DND-41 (cell line): ENCODE data around the gene HDDC2.

Experiments used
- ATAC-seq: fragments of 200-7000 bp; cut with Tn5 transposase; 3 replicates; pipeline ENCODE4 v1.9.1; 2021; ENCODE audit warnings: low read depth; ENCODE audit not compliant: insufficient read depth
- DNase-seq: peaks from one replicate; pipeline ENCODE4 v3.0.0-alpha.2; 2020
- H2AFZ ChIP-seq: 2 replicates; pipeline ENCODE4 v1.6.0; 2012; ENCODE audit warnings: low read depth, low read length
- H3K27ac ChIP-seq: 2 replicates; pipeline ENCODE4 v1.5.1; 2012; ENCODE audit warnings: low read length, inconsistent platforms
- H3K27me3 ChIP-seq: fragments of 200-600 bp; sonication (generic); 2 replicates; pipeline ENCODE4 v1.6.0; 2012; ENCODE audit warnings: low read length, mild to moderate bottlenecking, inconsistent platforms; ENCODE audit not compliant: insufficient read depth, poor library complexity
- H3K36me3 ChIP-seq: 2 replicates; pipeline ENCODE4 v1.5.1; 2012; ENCODE audit warnings: low read length, inconsistent platforms; ENCODE audit not compliant: insufficient read depth
- H3K4me1 ChIP-seq: 2 replicates; pipeline ENCODE4 v1.5.1; 2012; ENCODE audit warnings: mild to moderate bottlenecking, low read length; ENCODE audit not compliant: insufficient read depth
- H3K4me2 ChIP-seq: 2 replicates; pipeline ENCODE4 v1.6.0; 2012; ENCODE audit warnings: mild to moderate bottlenecking, moderate library complexity, low read length, inconsistent platforms; ENCODE audit not compliant: insufficient read depth
- H3K4me3 ChIP-seq, 2 experiments: fragments of 200-600 bp in 1 of 2; shearing (Covaris generic) in 1 of 2; 2 replicates each; pipeline ENCODE4 v1.5.1; 2012 to 2016; ENCODE audit warnings: inconsistent platforms in 2 of 2, low read length in 2 of 2, mild to moderate bottlenecking in 2 of 2, low read depth in 1 of 2, moderate library complexity in 1 of 2
- H3K79me2 ChIP-seq: 2 replicates; pipeline ENCODE4 v1.6.0; 2012; ENCODE audit warnings: low read length, inconsistent platforms; ENCODE audit not compliant: insufficient read depth
- H3K9ac ChIP-seq: 2 replicates; pipeline ENCODE4 v1.6.0; 2012; ENCODE audit warnings: low read depth, mild to moderate bottlenecking, inconsistent platforms, low read length, moderate library complexity
- H3K9me3 ChIP-seq: 2 replicates; pipeline ENCODE4 v1.5.1; 2012; ENCODE audit warnings: low read length, moderate library complexity, mild to moderate bottlenecking, inconsistent platforms; ENCODE audit not compliant: insufficient read depth, severe bottlenecking
- H4K20me1 ChIP-seq: 2 replicates; pipeline ENCODE4 v1.6.0; 2012; ENCODE audit warnings: low read length; ENCODE audit not compliant: insufficient read depth
- CTCF ChIP-seq: IDR thresholded peaks from 2 replicates; pipeline ENCODE4 v1.5.1; 2012; ENCODE audit warnings: borderline replicate concordance, low read length, moderate library complexity, mild to moderate bottlenecking; ENCODE audit not compliant: poor library complexity, severe bottlenecking; ENCODE audit errors: extremely low read depth
- EZH2 ChIP-seq: IDR thresholded peaks from 3 replicates; pipeline ENCODE4 v1.6.1; 2012; ENCODE audit warnings: borderline replicate concordance, low read depth, mild to moderate bottlenecking, moderate library complexity, low read length, inconsistent platforms; ENCODE audit not compliant: severe bottlenecking

The HDDC2 gene

GRCh38 chr6:125228981-125229479 is 72.7 kb downstream of the HDDC2 start:
- Histone ChIP-seq H3K9ac (no peak overlapping the region), H3K4me2 (no peak overlapping the region), H2AFZ (no peak overlapping the region), H3K36me3 (no peaks in the 10 kb centered on the region), H3K9me3 (no peaks in the 10 kb centered on the region), H3K4me1 (no peaks in the 10 kb centered on the region), H4K20me1 (no peaks in the 10 kb centered on the region), H3K79me2 (no peaks in the 10 kb centered on the region), H3K27me3 (no peaks in the 10 kb centered on the region), H3K4me3 (no peak overlapping the region), H3K27ac (no peak overlapping the region)
- DNase-seq (no peak), ATAC-seq (no peak)
- TF ChIP-seq EZH2, result no peak
- no peak for TF ChIP-seq CTCF

GRCh38 chr6:125227244-125227643 is 74.5 kb downstream of the HDDC2 start:
- Histone ChIP-seq H3K9ac (no peak overlapping the region), H3K4me1 (no peaks in the 10 kb centered on the region), H2AFZ (no peak overlapping the region), H3K9me3 (no peaks in the 10 kb centered on the region), H3K27me3 (no peaks in the 10 kb centered on the region), H3K4me2 (no peak overlapping the region), H3K27ac (no peak overlapping the region), H3K79me2 (no peaks in the 10 kb centered on the region), H4K20me1 (no peaks in the 10 kb centered on the region), H3K4me3 (no peak overlapping the region), H3K36me3 (no peaks in the 10 kb centered on the region)
- DNase-seq, result no peak
- TF ChIP-seq CTCF (no peak), EZH2 (no peak)
- ATAC-seq, result no peak
